ENCODE data around the gene NRXN3. TPM values are rescaled to one million over a fixed set of nuclear protein-coding genes. Genes with fewer than 3 reads are reported as not detected.

NRXN3 gene
- polyA plus RNA-seq, 1 donor (not counting 4 experiments of a cell fraction or from before 2014, with no cell fraction given): 0.89 TPM

GRCh38 chr14:78286210-78286609, 116.0 kb downstream of the NRXN3 start:
- Histone ChIP-seq H3K4me2 (ENCODE audit: control insufficient read depth, extremely low read depth, insufficient read depth, low read depth, low read length) (no peak overlapping the region), H3K9me1 (ENCODE audit: control insufficient read depth, extremely low read depth, insufficient read depth, low read length) (no peaks in the 10 kb centered on the region), H2AFZ (ENCODE audit: control insufficient read depth, low read length) (no peak overlapping the region), H3K27ac (ENCODE audit: control insufficient read depth, insufficient read depth, low read length) (no peak overlapping the region), H3K36me3 (ENCODE audit: control insufficient read depth in 2 of 2, extremely low read depth in 1 of 2, insufficient read depth in 2 of 2, low read length in 2 of 2) (no peaks in the 10 kb centered on the region), H3K4me3 (ENCODE audit: control insufficient read depth in 2 of 3, extremely low read depth in 1 of 3, insufficient read depth in 2 of 3, low read depth in 1 of 3, low read length in 3 of 3) (no peak overlapping the region), H3K27me3 (ENCODE audit: control insufficient read depth, extremely low read depth, insufficient read depth, low read length) (no peaks in the 10 kb centered on the region), H3K79me2 (ENCODE audit: control insufficient read depth, insufficient read depth, low read length) (no peaks in the 10 kb centered on the region), H3K4me1 (ENCODE audit: control insufficient read depth, extremely low read depth, insufficient read depth, low read length) (no peaks in the 10 kb centered on the region), H3K9ac (ENCODE audit: control insufficient read depth, extremely low read depth, insufficient read depth, low read length) (no peak overlapping the region), H4K20me1 (ENCODE audit: control insufficient read depth, extremely low read depth, insufficient read depth, low read length) (no peaks in the 10 kb centered on the region), H3K9me3 (ENCODE audit: control insufficient read depth, low read depth, low read length) (no peaks in the 10 kb centered on the region)
- FAIRE-seq: no peak
- TF ChIP-seq CTCF (optimal IDR thresholded peaks at IDR 0.05 in 1 of 3, IDR thresholded peaks at IDR 0.05 in 1 of 3, conservative IDR thresholded peaks at IDR 0.05 in 1 of 3; ENCODE audit: extremely low read depth in 1 of 3, insufficient read depth in 2 of 3, low read length in 3 of 3) (no peak), EZH2 (IDR thresholded peaks at IDR 0.05; ENCODE audit: low read length) (no peak)
- no peak for DNase-seq (ENCODE audit: low read depth, low spot score)
- dilution Hi-C loops (cut with MboI; ENCODE audit: extremely low pct_ligation_motif_present, low sequenced_read_pairs): no loop called here

GRCh38 chr14:78292003-78292402, 121.8 kb downstream of the NRXN3 start:
- dilution Hi-C loops (cut with MboI; ENCODE audit: extremely low pct_ligation_motif_present, low sequenced_read_pairs): no loop called here

More at GRCh38 chr14:78292003-78292402, 121.8 kb downstream of the NRXN3 start:
- no peak for FAIRE-seq
- H2AFZ ChIP-seq (ENCODE audit: control insufficient read depth, low read length): no peak overlapping the region
- H3K4me1 ChIP-seq (ENCODE audit: control insufficient read depth, extremely low read depth, insufficient read depth, low read length): no peaks in the 10 kb centered on the region
- no peaks in the 10 kb centered on the region for H3K9me1 ChIP-seq (ENCODE audit: control insufficient read depth, extremely low read depth, insufficient read depth, low read length)
- H3K4me3 ChIP-seq (ENCODE audit: control insufficient read depth in 2 of 3, extremely low read depth in 1 of 3, insufficient read depth in 2 of 3, low read depth in 1 of 3, low read length in 3 of 3): no peak overlapping the region
- H3K36me3 ChIP-seq (ENCODE audit: control insufficient read depth in 2 of 2, extremely low read depth in 1 of 2, insufficient read depth in 2 of 2, low read length in 2 of 2): no peaks in the 10 kb centered on the region
- no peak overlapping the region for H3K4me2 ChIP-seq (ENCODE audit: control insufficient read depth, extremely low read depth, insufficient read depth, low read depth, low read length)
- no peak overlapping the region for H3K9ac ChIP-seq (ENCODE audit: control insufficient read depth, extremely low read depth, insufficient read depth, low read length)
- no peak overlapping the region for H3K27ac ChIP-seq (ENCODE audit: control insufficient read depth, insufficient read depth, low read length)
- H3K79me2 ChIP-seq (ENCODE audit: control insufficient read depth, insufficient read depth, low read length): no peaks in the 10 kb centered on the region
- H3K27me3 ChIP-seq (ENCODE audit: control insufficient read depth, extremely low read depth, insufficient read depth, low read length): no peaks in the 10 kb centered on the region
- H4K20me1 ChIP-seq (ENCODE audit: control insufficient read depth, extremely low read depth, insufficient read depth, low read length): no peaks in the 10 kb centered on the region
- no peak for TF ChIP-seq EZH2 (IDR thresholded peaks at IDR 0.05; ENCODE audit: low read length)
- TF ChIP-seq CTCF (optimal IDR thresholded peaks at IDR 0.05 in 1 of 3, IDR thresholded peaks at IDR 0.05 in 1 of 3, conservative IDR thresholded peaks at IDR 0.05 in 1 of 3; ENCODE audit: extremely low read depth in 1 of 3, insufficient read depth in 2 of 3, low read length in 3 of 3): no peak
- DNase-seq (ENCODE audit: low read depth, low spot score): no peak
- H3K9me3 ChIP-seq (ENCODE audit: control insufficient read depth, low read depth, low read length): no peaks in the 10 kb centered on the region
